Measurements from ENCODE around the gene MICU1.
"Not testable (repeated sequence)": the region's sequence is repeated elsewhere in the genome, so short reads cannot be mapped to it uniquely, and the experiment has no call there.

MICU1 gene

DNA sequence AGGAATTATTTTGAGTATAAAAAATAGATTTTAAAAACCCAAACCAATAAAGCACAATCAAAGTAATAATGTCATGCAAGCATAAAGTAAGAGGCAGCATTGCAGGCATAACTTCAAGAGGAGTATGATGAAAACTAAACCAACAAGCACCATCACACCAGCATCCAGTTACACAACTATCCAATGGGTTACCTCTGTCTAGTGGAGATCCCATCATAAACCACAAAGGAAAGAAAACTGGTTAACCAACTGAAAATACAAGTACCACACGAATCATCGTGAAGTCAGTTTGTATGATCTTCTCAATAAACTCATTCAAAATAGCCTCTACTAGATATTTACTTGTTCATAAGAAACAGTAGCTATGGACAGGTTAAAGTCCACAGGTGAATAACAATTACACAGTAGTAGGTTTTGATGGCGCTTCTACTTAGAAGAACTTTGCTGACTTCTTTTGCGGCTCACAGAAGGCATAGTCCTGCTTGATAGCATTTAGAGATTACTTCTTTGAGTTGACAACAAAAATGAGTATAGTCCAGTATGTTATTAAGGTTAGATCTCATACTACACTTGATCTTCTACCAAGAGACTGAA is 116.6 kb downstream of the MICU1 start:
- DNase-seq (ENCODE audit: insufficient read length, low spot score) (no peak), FAIRE-seq (no peak)

DNA sequence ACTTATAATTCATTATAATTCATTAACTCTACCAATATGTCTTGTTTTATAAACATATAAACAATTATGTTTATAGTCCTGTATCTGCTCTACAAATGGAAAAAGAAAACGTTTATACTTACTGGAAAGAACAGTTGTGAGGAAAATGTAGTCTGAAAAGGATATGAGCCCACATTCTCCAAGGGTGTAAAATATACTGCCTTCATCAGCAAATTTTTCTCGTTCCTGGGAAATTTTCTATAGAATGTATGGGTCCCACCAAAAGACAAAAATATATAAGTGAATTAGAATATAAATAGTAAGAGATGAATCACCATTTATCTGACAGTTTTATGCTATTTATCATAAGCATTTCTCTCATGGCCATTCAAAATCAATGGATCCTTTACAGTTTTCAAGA is 117.8 kb downstream of the MICU1 start:
- FAIRE-seq (no peak), DNase-seq (ENCODE audit: insufficient read length, low spot score) (no peak)

DNA sequence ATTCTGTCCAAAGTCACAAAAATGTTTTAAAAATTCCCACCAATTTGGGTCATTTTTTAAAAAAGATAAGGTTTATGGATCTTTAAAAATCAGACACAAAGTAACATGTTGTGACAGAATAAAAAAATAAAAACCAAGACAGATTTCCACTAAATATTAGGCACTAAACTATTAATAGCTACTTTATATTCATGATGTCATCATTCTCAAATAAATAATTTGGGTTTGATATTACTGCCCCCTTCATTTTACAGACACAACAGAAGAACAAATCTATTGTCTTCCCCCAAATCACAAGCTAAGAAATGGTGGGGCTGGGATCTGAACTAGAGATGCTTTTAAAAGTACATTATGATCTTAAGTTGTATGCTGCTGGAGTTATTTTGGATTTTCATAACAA is 119.4 kb downstream of the MICU1 start:
- FAIRE-seq (no peak), DNase-seq (ENCODE audit: insufficient read length, low spot score) (no peak)

DNA sequence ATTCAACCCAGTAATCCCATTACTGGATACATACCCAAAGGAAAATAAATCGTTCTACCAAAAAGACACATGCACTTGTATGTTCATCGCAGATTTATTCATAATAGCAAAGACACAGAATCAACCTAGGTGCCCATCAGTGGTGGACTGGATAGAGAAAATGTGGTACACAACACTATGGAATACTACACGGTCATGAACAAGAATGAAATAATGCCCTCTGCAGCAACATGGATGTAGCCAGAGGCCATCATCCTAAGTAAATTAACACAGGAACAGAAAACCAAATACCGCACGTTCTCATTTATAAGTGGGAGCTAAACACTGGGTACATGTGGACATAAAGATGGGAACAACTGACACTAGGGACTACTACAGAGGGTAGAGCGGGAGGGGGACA is 120.4 kb downstream of the MICU1 start:
- no peak for FAIRE-seq
- no peak for DNase-seq (ENCODE audit: insufficient read length, low spot score)

DNA sequence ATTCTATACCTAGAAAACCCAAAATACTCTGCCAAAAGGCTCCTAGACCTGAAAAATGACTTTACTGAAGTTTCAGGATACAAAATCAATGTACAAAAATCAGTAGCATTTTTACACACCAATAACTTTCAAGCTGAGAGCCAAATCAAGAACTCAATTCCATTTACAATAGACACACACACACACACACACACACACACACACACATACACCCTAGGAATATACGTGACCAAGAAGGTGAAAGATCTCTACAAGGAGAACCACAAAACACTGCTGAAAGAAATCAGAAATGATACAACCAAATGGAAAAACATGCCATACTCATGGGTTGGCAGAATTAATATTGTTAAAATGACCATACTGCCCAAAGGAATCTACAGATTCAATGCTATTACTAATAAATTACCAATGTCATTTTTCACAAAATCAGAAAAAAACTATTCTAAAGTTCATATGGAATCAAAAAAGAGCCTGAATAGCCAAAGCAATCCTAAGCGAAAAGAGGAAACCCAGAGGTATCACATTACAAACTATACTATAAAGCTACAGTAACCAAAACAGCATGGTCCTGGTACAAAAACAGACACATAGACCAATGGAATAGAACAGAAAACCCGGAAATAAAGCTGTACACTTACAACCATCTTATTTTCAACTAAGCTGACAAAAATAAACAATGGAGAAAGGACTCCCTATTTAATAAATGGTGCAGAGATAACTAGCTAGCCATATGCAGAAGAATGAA is 122.0 kb downstream of the MICU1 start:
- DNase-seq (ENCODE audit: insufficient read length, low spot score) (no peak), FAIRE-seq (no peak)

DNA sequence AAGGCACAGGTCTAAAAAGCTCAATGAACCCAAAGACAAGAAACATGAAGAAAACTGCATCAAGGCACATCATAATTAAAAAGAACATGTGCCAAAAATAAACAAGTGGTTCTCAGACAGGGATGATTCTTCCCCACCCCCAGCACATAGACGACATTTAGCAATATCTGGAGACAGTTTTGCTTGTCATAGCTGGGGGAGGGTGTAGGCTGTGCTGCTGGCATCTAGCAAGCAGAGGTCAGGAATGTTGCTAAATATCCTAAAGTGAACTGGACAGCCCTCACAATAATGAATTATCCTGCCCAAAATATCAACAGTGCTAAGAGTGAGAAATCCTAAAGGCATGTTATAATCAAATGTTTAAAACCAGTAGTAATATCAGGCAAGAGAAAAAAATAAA is 122.6 kb downstream of the MICU1 start:
- DNase-seq (ENCODE audit: insufficient read length, low spot score) = no peak
- FAIRE-seq = no peak

DNA sequence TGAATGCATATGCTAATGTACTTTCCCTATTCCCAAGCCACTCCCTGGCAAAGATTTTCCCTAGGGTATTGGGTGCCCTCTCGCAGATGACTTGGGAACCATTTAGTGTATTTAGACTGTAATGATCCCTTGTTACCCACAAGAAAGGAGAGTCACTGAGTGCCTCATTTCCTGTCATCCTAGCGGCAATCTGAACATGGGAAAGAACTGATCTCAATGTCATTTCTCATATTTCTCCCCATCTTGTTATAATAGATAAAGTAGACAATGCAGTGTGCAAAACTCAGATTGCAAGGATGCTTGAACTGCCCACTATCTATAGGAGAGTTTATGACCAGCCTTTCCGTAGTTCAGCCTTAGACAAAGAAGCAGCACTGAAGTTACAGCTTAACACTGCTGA is 123.3 kb downstream of the MICU1 start:
- DNase-seq (ENCODE audit: insufficient read length, low spot score) = no peak
- FAIRE-seq = no peak

DNA sequence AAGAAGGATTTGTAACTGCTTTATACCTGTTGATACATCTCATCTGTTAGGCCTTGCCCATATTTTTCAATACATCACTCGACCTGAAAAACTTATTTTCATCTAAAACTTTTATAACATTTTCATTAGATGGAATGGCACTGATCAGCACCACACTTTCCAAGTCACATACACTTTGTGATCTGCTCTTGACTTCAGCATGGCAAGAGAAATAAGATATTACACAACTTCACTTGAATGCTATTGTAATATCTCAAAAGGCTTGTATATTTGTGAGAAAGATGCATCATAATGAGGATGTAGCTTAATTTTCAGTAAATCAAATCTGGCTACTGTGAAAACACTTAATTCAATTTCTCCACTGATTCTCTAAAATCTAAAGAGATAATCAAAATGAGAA is 126.2 kb downstream of the MICU1 start:
- FAIRE-seq = no peak
- no peak for DNase-seq (ENCODE audit: insufficient read length, low spot score)

DNA sequence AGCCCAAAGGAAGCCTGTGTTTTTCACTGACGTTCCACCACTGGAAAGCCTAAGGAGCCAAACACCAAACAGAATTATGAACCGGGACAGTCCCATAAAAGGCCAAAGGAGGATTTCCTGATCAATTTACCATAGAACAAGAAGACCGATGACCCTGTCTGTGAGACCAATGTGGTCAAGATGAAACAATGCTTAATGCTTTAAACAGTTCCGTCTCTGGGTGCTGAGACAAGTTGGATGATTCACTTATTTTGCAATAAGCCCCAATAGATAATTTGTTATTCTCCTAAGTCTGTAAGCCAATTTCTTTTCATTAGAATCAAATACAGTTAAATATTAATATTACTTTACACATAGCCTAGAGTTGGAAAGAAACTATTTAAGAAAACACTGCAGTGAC is 134.9 kb downstream of the MICU1 start:
- DNase-seq (ENCODE audit: insufficient read length, low spot score) = no peak
- FAIRE-seq = no peak

DNA sequence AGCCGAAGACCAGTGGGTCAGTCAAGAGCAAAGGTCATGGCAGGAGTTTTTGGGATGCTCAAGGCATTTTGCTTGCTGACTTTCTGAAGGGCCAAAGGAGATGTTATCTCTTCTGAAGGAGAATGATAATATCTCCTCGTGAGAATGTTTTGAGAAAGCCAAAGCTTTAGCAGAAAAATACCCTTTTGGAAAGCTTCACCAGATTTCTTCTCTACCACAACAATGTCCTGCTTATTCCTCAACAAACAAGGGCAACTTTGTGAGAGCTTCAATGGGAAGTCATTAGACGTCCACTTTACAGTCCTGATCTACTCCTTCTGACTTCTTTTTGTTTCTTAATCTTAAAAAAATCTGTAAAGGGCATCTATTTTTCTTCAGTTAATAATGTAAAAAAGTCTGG is 138.4 kb downstream of the MICU1 start:
- DNase-seq (ENCODE audit: insufficient read length, low spot score) = no peak
- no peak for FAIRE-seq

DNA sequence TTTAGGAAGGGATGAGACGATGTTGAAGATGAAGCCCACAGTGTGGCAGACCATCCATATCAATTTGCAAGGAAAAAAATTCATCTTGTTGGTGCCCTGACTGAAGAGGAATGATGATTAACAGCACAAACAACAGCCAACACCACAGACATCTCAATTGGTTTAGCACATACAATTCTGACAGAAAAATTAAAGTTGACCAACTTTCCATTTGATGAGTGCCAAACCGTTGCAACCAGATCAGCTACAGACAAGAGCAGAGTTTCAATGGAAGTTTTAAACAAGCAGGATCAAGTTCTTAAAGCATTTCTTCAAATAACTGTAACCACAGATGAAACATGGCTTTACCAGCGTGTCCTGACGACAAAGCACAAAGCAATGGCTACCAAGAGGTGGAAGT is 138.8 kb downstream of the MICU1 start:
- DNase-seq (ENCODE audit: insufficient read length, low spot score) = no peak
- FAIRE-seq = peak; percentile 23

DNA sequence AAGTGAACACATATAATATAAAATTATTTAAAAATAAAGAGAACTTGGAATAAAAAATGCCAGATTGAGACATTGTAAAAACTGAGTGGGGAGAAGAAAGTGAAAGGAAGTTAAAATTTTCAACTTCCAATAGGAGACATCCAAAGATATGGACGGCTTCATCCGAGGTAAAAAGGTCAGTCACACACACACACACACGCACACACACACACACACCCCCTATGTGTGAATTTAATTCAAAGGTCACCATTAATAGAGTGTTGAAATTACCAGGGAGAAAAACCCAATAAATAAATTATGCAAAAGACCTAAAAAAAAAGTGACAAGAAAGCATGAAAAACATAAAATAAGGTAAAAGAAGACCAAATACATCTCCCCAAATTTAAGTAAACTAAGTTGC is 140.2 kb downstream of the MICU1 start:
- no peak for FAIRE-seq

DNA sequence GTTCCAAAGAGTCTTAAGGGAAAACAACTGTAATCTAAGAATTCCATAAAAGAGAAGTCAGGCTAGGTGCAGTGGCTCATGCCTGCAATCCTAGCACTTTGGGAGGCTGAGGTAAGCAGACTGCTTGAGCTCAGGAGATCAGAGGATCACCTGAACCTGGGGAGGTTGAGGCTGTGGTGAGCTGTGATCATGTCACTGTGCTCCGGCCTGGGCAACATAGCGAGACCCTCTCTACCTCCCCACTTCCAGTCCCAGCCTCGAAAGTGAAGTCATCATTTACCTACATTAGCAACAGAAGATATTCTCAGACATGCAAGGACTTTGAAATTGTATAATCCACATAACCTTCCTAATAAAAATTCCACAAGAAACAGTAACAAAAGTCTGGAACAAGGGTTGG is 141.4 kb downstream of the MICU1 start:
- FAIRE-seq = no peak

More for the DNA sequence above, 140.2 kb downstream of the MICU1 start:
- no peak for DNase-seq (ENCODE audit: insufficient read length, low spot score)

DNA sequence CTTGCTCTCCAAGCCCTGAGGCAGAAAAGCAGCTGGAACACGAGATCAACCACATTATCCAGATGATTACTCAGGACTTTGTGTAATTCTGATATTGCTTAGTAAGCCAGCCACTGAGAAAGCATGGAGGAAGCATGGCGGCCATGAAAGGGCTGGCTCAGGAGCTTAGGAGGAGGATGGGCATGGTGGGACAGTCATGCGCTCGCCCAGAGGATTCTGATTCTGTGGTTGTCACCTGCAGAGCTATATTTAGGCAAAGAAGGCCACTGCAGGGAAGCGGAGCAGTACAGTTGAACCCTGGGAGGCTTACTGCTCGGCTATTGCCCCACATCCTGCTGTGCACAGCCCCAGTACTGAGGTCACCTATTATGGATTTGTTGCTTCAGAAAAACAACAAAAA is 142.4 kb downstream of the MICU1 start:
- FAIRE-seq (no peak), DNase-seq (ENCODE audit: insufficient read length, low spot score) (no peak)

More for the DNA sequence above, 141.4 kb downstream of the MICU1 start:
- DNase-seq (ENCODE audit: insufficient read length, low spot score) = no peak

DNA sequence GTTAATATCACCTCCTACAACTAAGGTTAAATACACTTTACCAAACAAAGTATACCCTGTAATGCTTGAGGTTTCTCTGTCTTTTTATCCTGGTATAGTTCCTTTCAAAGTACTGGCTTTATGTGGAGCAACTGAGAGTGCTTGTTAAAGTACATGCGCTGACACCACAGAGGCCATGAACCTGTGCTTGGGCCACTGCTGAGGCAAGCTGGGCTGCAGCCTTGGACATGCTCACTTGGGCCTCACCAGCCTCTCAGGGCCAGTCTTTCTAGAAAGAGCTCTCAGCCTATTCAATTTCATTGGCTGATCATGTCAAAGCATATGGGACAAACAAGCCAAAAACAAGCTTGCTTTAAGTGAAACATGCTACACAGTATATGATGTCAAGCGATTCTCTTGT is 145.0 kb downstream of the MICU1 start:
- FAIRE-seq (peak; percentile 4), DNase-seq (ENCODE audit: insufficient read length, low spot score) (no peak)

DNA sequence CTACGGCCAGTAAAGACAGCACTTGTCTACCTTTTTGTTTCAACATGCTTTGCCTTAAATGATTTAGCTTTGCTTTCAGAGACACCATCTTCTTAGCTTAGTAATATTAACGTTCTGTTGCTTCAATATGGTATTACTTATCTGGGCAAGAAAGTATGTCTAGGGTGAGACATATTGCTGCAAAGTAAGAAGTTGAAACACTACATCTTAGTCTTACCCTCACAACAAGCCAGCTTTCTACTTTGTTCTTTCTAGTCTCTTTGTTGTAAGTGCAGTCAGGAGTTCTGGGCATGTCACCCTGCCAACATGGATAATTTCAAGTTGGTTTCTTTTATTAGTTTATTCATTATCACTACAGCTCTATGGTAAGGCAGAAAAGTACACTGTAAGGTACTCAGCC is 148.4 kb downstream of the MICU1 start:
- FAIRE-seq (no peak), DNase-seq (ENCODE audit: insufficient read length, low spot score) (no peak)

DNA sequence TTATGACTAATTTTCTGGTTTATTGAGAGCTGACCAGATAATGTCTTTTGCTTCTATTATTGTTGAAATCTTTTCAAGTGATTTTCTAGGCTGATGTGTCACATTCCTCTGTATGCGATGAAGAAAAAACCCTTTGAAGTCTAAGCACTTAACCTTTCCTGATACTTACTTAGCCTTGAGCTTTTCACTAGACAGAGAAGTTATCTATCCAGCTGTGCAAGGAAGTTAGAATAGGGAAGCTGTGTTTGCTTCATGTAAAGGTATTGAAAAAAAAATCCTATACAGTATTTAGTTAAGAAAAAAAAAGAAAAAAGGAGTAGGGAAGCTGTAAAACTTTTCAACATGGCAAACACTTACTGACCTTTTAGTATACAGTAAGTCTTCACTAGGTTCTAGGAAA is 153.6 kb downstream of the MICU1 start:
- no peak for DNase-seq (ENCODE audit: insufficient read length, low spot score)
- FAIRE-seq = no peak

DNA sequence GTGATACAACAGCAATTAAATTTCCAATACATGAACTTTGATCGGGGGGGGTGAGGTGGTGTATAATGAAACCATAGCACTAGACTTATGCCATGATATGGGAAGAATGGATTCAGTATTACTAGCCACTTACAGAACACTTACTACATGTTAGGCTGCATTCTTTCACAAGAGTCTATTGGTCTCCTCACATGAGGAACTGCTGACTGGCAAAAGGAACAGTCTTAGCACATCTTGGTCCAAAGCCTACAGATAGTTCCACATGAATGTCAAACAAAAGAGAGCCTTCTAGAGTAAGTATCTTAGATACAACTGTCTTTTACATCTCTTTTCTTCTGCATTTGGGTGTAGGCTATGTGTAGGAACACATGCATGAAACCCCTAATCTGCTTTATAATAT is 155.2 kb downstream of the MICU1 start:
- FAIRE-seq (no peak), DNase-seq (ENCODE audit: insufficient read length, low spot score) (no peak)

DNA sequence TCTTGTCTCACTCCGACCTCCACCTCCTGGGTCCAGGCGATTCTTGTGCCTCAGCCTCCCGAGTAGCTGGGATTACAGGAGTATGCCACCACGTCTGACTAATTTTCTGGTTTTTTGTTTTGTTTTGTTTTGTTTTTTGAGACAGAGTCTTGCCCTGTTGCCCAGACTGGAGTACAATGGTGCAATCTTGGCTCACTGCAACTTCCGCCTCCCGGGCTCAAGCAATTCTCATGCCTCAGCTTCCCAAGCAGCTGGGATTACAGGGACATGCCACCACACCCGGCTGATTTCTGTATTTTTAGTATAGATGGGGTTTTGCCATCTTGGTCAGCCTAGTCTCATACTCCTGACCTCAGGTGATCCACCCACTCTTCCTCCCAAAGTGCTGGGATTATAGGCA is 158.8 kb downstream of the MICU1 start:
- DNase-seq (ENCODE audit: insufficient read length, low spot score); FAIRE-seq: not testable (repeated sequence)

DNA sequence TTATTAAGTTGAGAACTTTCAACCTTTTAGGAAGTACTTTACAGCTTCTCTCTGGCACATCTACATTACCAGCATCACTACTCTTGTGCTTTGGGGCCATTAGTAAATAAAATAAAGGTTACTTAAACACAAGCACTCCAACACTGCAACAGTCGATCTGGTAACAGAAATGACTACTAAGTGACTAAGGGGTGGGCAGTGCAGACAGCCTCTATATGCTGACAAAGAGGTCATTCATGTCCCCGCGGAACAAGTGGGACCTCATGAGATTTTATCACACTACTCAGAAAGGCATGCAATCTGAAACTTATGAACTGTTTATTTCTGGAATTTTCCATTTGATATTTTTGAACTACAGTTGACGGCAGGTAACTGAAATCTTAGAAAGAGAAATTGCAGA is 159.9 kb downstream of the MICU1 start:
- DNase-seq (ENCODE audit: insufficient read length, low spot score) = no peak
- FAIRE-seq = no peak

DNA sequence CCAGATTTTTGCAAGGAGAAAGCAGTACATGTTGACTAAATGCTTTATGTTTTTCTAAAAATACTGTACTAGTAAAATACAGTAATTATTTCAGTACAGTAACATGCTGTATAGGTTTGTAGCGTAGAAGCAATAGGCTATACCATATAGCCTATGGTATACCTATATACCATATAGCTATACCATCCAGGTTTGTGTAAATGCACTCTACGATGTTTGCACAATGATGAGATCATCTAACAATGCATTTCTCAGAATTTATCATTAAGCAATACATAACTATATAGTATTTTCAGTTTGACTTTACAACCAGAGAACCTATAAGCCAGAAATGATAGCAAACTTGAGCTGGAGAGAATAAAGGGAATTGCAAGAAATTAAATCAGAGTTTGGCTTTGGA is 161.4 kb downstream of the MICU1 start:
- FAIRE-seq = no peak
- no peak for DNase-seq (ENCODE audit: insufficient read length, low spot score)

DNA sequence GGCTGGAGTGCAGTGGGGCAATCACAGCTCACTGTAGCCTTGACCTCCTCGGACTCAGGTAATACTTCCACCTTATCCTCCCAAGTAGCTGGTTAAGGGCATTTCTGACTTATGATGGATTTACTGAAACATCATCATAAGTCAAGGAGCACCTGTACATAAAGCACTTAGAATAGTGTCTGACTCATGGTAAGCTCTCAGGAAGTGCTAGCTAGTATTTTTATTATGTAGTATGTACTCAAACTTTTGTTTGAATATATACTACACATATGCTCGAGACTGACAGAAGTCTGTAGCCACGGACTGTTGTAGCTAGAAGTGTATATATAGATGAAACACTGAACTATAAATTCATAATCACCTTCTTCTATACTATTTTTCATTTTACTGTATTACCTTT is 163.6 kb downstream of the MICU1 start:
- FAIRE-seq = no peak
- DNase-seq (ENCODE audit: insufficient read length, low spot score) = no peak

DNA sequence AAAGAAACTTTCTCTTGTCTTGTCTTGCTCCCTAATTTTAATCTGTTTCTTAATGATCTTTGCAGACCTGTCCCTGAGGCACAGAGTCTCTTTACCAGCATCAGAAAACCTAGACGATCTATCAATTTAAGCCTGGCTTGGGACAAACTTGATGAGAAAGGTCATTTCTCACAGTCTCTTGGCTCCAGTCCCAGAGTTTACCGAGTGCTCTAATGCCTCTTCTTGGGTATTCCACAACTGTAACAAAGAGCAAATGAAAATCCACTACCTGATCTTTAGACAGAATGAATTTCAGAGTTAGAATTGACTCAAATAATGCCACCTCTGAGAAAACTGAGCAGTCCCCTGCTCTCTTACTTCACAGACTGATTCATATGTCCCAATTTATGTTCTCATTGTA is 164.8 kb downstream of the MICU1 start:
- DNase-seq (ENCODE audit: insufficient read length, low spot score) = no peak
- no peak for FAIRE-seq

Data from HTR-8/SVneo (cell line).